Fibroblast of pulmonary artery (primary cell): ENCODE results near the gene CIB2.

Source experiments
- DNase-seq: peaks from one replicate; pipeline ENCODE4 v3.0.0-alpha.2; 2010; ENCODE audit warnings: low read depth
- H3K4me3 ChIP-seq: replicated peaks from 2 replicates; pipeline ENCODE4 v1.5.1; 2011; ENCODE audit warnings: low read depth, mild to moderate bottlenecking, control low read depth, low read length, moderate library complexity
- TF ChIP-seq, protein P1 (sequence below): IDR thresholded peaks from 2 replicates; pipeline ENCODE4 v1.5.1; 2011; ENCODE audit warnings: mild to moderate bottlenecking, control low read depth, low read length, inconsistent platforms; ENCODE audit errors: missing control alignments

CIB2 gene

DNA sequence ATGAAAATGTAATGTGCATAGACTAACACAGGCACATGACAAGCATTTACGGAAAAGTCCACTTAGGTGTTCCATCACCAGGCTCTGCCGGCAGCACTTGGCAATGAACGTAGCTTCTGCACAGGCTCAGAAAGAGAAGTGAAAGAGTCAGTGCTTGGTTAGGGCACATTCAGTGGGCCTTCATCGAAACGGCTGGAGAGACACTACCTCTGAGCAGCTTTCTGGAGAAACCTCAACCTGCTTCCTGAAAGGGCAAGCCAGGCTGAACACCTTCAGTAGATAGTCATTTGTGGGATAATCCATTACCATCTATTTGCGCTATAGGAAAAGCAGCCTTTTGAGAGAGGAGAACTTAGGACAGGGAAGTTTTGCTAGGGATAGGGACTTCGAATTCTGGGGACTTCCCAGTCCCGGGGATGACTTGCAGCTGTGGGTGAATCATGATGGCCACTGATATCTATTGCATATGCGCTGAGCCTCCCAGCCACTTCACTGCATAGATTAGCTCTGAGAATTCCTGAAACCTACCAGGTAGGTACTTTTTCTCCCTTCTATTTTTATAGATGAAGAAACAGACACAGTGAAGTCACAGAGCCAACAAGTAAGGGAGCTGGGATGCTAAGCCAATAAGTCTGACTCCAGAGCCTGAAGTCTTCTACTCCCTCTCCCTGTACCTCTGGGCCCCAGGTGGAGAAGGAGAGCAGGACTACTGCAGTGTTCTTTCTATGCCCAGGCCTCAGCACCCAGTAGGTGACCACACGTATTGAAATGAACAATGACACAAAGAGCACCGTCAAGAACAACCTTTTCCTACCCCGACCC lies 43.1 kb downstream of the CIB2 start:
- DNase-seq, result no peak
- TF ChIP-seq, protein P1, sequence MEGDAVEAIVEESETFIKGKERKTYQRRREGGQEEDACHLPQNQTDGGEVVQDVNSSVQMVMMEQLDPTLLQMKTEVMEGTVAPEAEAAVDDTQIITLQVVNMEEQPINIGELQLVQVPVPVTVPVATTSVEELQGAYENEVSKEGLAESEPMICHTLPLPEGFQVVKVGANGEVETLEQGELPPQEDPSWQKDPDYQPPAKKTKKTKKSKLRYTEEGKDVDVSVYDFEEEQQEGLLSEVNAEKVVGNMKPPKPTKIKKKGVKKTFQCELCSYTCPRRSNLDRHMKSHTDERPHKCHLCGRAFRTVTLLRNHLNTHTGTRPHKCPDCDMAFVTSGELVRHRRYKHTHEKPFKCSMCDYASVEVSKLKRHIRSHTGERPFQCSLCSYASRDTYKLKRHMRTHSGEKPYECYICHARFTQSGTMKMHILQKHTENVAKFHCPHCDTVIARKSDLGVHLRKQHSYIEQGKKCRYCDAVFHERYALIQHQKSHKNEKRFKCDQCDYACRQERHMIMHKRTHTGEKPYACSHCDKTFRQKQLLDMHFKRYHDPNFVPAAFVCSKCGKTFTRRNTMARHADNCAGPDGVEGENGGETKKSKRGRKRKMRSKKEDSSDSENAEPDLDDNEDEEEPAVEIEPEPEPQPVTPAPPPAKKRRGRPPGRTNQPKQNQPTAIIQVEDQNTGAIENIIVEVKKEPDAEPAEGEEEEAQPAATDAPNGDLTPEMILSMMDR, result no peak

DNA sequence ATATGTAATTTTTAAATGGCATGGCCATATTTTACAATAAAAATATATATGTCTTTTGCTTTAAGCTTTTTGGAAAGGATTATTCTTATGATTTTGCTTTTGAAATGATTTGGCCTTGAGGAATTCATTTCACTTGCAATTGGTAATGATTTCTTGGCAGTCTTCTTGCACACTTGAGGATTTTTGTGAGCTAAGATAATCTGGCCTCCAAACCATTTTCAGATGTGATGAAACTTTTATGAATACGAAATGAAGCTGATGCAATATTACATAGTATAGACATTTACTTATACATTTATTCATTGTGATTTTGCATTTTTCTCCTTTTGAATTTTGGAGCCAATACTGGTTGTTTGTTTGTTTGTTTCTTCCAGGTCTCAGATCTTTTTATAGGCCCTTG lies 45.3 kb downstream of the CIB2 start:
- TF ChIP-seq, protein P1, result no peak
- peak; percentile 79 for DNase-seq
- H3K4me3 ChIP-seq, result no peak overlapping the region

More for the DNA sequence above, 43.1 kb downstream of the CIB2 start:
- no peak overlapping the region for H3K4me3 ChIP-seq

DNA sequence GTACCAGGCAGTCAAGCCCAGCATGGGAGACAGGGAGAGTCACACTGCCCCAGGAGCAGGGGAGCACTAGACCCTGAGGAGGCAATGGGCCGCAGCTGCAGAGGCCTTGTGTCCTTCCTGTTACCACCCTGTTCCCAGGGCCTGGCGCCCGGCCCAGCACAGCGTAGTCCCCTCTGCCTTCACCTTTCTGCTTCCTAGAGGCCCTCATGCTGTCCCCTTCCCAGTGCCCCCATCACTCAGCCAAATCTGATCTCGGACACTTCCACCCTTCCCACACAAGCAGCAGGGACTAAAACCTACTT lies 46.8 kb downstream of the CIB2 start:
- no peak for DNase-seq
- TF ChIP-seq, protein P1, result no peak
- no peak overlapping the region for H3K4me3 ChIP-seq

DNA sequence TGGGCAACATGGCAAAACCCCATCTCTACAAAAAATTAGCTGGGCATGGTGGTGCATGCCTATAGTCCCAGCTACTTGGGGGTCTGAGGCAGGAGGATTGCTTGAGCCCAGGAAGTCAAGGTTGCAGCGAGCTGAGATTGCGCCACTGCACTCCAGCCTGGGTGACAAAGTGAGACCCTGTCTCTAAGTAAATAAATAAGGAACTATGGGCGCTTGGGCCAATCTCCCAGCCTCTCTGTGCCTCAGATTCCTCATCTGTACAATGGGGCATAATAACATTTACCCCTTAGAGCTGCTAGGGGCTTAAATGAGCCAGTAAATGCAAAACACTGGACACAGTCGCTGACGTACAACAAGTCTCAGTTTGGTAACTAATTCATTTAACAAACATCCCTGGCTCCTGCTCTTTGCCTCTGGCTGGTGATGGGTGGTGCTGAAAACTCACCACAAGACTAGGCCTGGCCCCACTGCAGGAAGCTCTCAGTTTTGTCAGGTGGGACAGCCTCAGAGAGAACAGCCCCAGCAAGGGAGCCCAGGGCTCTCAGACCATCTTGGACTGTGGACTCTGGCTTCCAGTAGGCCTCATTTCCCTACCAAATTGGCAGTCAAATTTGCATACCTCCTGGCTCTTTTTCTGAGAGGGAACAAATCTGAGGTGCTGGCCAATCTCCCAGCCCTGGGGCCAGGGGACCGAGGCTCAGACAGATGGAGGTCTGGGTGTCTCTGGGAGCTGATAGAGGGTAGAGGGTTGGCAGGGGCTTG lies 47.4 kb downstream of the CIB2 start:
- no peak overlapping the region for H3K4me3 ChIP-seq
- DNase-seq, result no peak

DNA sequence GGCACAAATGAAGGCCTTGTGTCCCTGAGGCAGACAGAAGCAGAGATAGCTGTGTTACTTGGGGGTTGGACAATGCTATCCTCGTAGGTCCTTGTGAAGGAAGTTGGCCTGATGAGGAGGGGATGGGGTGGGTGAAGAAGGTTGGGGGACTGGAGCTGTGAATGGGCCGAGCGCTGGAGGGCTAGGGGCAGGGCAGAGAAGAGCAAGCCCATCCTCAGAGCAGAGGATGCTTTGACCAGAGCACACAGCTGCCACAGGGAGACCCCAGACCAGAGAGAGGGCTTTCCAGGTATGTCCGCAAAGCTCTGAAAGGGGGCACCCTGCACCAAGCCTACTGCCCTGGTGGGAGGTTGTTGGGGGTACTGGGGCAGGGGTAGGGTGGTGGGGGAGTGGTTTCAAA lies 48.1 kb downstream of the CIB2 start:
- no peak for DNase-seq

More for the DNA sequence above, 47.4 kb downstream of the CIB2 start:
- TF ChIP-seq, protein P1, result no peak

DNA sequence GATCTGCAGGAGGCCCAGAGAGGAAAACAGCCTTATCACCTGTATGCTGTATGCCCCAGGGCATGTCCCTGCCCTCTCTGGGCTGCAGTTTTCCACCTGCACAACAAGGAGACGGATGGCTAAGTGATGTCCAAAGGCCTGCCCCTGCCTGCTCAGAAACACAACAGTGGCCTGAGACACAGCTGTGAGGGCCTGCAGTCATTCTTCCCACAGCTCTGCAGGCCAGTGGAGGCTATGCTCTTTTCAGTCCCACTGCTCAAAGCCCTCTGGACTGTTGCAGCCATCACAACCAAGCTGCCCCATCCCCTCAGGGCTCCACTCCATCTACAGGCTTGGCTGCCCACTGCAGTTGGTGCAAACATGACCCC lies 48.5 kb downstream of the CIB2 start:
- TF ChIP-seq, protein P1, result no peak
- no peak for DNase-seq
- no peak overlapping the region for H3K4me3 ChIP-seq

More for the DNA sequence above, 48.1 kb downstream of the CIB2 start:
- TF ChIP-seq, protein P1, result no peak
- no peak overlapping the region for H3K4me3 ChIP-seq
